Mucosa of stomach (tissue), 1 donor: ENCODE results near the gene IMPG1.

ENCODE experiments used
- H3K27me3 ChIP-seq: one replicate; pipeline ENCODE4 v1.7.0; 2013; ENCODE audit warnings: mild to moderate bottlenecking, low read length; ENCODE audit not compliant: control insufficient read depth, insufficient read depth
- H3K36me3 ChIP-seq: one replicate; pipeline ENCODE4 v1.7.0; 2013; ENCODE audit warnings: low read length; ENCODE audit not compliant: control insufficient read depth, insufficient read depth
- H3K4me1 ChIP-seq: one replicate; pipeline ENCODE4 v1.7.0; 2013; ENCODE audit warnings: mild to moderate bottlenecking, low read length; ENCODE audit not compliant: control insufficient read depth, insufficient read depth
- H3K4me3 ChIP-seq: one replicate; pipeline ENCODE4 v1.7.0; 2013; ENCODE audit warnings: low read length
- H3K9ac ChIP-seq: one replicate; pipeline ENCODE4 v1.7.0; 2013; ENCODE audit warnings: mild to moderate bottlenecking, low read length, moderate library complexity
- H3K9me3 ChIP-seq: one replicate; pipeline ENCODE4 v1.7.0; 2013; ENCODE audit warnings: mild to moderate bottlenecking, low read length, moderate library complexity; ENCODE audit not compliant: control insufficient read depth
- donor health status: Pancreatic carcinoma.

Gene IMPG1

GRCh38 chr6:75943381-75943780 is 129.1 kb downstream of the IMPG1 start:
- Histone ChIP-seq H3K4me1 (no peaks in the 10 kb centered on the region), H3K27me3 (peaks cover 10% of the 10 kb centered on the region), H3K9ac (no peak overlapping the region), H3K9me3 (no peaks in the 10 kb centered on the region), H3K36me3 (no peaks in the 10 kb centered on the region), H3K4me3 (no peak overlapping the region)

GRCh38 chr6:75941509-75941908 is 131.0 kb downstream of the IMPG1 start:
- Histone ChIP-seq H3K27me3 (peaks cover 8% of the 10 kb centered on the region), H3K9ac (no peak overlapping the region), H3K4me3 (no peak overlapping the region), H3K9me3 (no peaks in the 10 kb centered on the region), H3K4me1 (no peaks in the 10 kb centered on the region), H3K36me3 (no peaks in the 10 kb centered on the region)

DNA sequence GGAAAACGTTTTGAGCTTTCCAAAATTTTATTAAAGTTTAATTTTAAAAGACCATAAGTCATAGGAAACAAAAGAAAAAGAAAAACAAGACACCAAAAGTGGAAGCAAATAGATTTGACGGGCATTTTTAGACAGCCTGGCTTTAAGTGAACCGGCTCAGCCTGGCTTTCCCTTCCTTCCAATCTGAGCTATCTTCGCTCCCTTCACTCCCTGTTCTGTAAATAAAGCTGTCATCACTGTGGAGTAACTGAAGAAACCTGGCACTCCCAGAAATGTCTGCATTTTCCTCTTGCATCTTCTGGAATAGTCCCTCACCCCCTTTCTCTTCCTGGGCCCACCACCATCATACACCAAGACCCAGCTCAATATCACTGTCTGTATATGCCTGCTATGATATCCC is 131.9 kb downstream of the IMPG1 start:
- Histone ChIP-seq H3K9ac (no peak overlapping the region), H3K4me3 (no peak overlapping the region), H3K36me3 (no peaks in the 10 kb centered on the region), H3K9me3 (no peaks in the 10 kb centered on the region), H3K4me1 (no peaks in the 10 kb centered on the region), H3K27me3 (peaks cover 15% of the 10 kb centered on the region)

DNA sequence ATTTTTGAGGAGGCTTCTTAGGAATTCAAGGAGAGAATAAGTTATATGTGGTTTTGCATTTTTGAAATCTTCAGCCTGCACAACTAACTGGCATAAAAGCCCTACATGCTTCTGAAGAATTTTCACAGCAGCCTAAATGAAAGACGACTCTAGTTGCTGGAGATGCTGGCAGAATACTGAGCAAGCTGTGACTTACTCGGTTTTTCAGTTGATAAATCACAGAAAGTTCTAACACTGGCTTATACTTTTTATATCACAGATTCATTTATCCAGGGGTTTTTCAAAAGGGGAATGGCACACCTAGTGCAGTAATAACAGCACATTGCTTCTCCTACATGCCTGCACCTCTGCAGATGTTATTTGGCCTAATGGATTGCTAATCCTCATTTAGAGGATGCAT is 134.6 kb downstream of the IMPG1 start:
- no peak overlapping the region for H3K9ac ChIP-seq
- H3K9me3 ChIP-seq: no peaks in the 10 kb centered on the region
- H3K4me1 ChIP-seq: no peaks in the 10 kb centered on the region
- no peaks in the 10 kb centered on the region for H3K36me3 ChIP-seq
- peaks cover 13% of the 10 kb centered on the region for H3K27me3 ChIP-seq
- H3K4me3 ChIP-seq: no peak overlapping the region

GRCh38 chr6:75936682-75937081 is 135.8 kb downstream of the IMPG1 start:
- no peaks in the 10 kb centered on the region for H3K36me3 ChIP-seq
- peaks cover 13% of the 10 kb centered on the region for H3K27me3 ChIP-seq
- H3K4me1 ChIP-seq: no peaks in the 10 kb centered on the region

DNA sequence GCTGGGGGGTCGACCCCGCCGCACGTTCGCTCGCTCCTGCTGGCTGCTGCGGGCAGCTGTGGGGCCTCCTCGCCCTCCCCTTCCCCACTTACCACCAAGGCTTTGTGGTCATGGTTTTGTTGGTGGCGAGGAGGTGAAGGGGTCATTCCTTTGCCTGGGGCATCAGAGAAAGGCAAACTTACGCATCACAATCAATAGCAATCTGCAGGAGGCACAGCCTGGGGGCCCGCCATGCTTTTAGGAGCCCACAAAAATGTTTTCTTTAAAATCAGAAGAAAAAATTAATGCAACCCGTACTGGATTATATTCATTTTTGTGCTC is 137.0 kb downstream of the IMPG1 start:
- H3K9ac ChIP-seq: no peak overlapping the region

More at GRCh38 chr6:75936682-75937081, 135.8 kb downstream of the IMPG1 start:
- no peaks in the 10 kb centered on the region for H3K9me3 ChIP-seq
- no peak overlapping the region for H3K9ac ChIP-seq
- H3K4me3 ChIP-seq: no peak overlapping the region

DNA sequence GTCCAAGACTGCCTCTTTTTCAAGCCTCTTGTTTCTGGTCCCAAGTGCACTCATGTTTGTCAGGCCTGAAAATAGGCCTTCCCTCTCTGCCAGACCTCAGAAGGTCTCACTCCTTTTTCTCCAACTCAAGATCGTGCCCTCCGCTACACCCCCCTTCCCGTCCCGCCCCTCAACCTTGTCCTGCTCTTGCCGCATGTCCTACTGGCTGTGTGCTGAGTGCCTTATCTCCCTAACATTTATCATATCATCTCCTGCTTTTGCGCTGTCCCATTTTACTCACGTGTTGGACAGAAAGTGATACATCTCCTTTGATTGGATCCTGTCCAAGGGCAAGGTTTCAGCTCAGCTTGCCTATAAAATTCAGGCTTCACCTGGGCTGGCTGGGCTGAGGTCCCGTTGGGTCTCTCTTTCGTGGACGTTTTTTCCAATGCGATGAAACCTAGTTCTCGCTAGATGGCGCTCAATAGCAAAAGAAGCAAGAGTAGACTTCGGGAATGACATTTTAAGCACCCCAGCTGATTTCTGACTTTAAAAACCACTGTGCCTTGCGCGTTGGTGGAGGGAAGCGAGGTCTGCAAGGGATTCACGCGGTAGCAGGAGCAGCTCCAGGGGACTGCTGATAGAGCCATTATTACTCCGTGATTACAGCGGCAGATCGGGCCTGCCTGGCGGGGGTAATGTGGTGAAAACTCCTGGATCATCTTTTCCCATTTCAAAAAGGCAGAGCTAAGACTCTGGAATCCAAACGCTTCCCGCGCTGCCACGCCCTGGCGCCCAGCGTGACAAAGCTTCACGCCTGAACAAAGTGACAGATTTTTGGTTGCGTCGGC is 137.6 kb downstream of the IMPG1 start:
- Histone ChIP-seq H3K4me1 (no peaks in the 10 kb centered on the region), H3K27me3 (peaks cover 13% of the 10 kb centered on the region), H3K36me3 (no peaks in the 10 kb centered on the region), H3K9ac (no peak overlapping the region), H3K4me3 (no peak overlapping the region), H3K9me3 (no peaks in the 10 kb centered on the region)

More for the DNA sequence above, 137.0 kb downstream of the IMPG1 start:
- H3K4me3 ChIP-seq: no peak overlapping the region
- H3K9me3 ChIP-seq: no peaks in the 10 kb centered on the region
- H3K36me3 ChIP-seq: no peaks in the 10 kb centered on the region
- no peaks in the 10 kb centered on the region for H3K4me1 ChIP-seq
- H3K27me3 ChIP-seq: peaks cover 13% of the 10 kb centered on the region

- Histone ChIP-seq H3K4me3 (no peak overlapping the region), H3K4me1 (no peaks in the 10 kb centered on the region), H3K36me3 (no peaks in the 10 kb centered on the region), H3K27me3 (peaks cover 13% of the 10 kb centered on the region), H3K9me3 (no peaks in the 10 kb centered on the region), H3K9ac (no peak overlapping the region)
Measured at GRCh38 chr6:75933387-75933975, 139.0 kb downstream of the IMPG1 start.

- Histone ChIP-seq H3K27me3 (peaks cover 13% of the 10 kb centered on the region), H3K9me3 (no peaks in the 10 kb centered on the region), H3K36me3 (no peaks in the 10 kb centered on the region), H3K9ac (no peak overlapping the region), H3K4me1 (no peaks in the 10 kb centered on the region), H3K4me3 (no peak overlapping the region)
Measured at GRCh38 chr6:75932067-75932466, 140.4 kb downstream of the IMPG1 start.

- Histone ChIP-seq H3K4me1 (no peaks in the 10 kb centered on the region), H3K9me3 (no peaks in the 10 kb centered on the region), H3K4me3 (no peak overlapping the region), H3K27me3 (peaks cover 11% of the 10 kb centered on the region), H3K9ac (no peak overlapping the region), H3K36me3 (no peaks in the 10 kb centered on the region)
Measured at GRCh38 chr6:75931011-75931680, 141.3 kb downstream of the IMPG1 start.

- Histone ChIP-seq H3K27me3 (no peaks in the 10 kb centered on the region), H3K4me1 (no peaks in the 10 kb centered on the region), H3K4me3 (no peak overlapping the region), H3K36me3 (no peaks in the 10 kb centered on the region), H3K9ac (no peak overlapping the region), H3K9me3 (no peaks in the 10 kb centered on the region)
Measured at GRCh38 chr6:75926293-75927168, 145.9 kb downstream of the IMPG1 start.
